Measurements from ENCODE around the gene SDS. TPM values are rescaled to one million over a fixed set of nuclear protein-coding genes. Genes with fewer than 3 reads are reported as not detected.

The SDS gene
- total and polyA plus RNA-seq, 2 of the 13 experiments (the other 11 are each of a cell fraction or from before 2014, with no cell fraction given) = not detected

DNA sequence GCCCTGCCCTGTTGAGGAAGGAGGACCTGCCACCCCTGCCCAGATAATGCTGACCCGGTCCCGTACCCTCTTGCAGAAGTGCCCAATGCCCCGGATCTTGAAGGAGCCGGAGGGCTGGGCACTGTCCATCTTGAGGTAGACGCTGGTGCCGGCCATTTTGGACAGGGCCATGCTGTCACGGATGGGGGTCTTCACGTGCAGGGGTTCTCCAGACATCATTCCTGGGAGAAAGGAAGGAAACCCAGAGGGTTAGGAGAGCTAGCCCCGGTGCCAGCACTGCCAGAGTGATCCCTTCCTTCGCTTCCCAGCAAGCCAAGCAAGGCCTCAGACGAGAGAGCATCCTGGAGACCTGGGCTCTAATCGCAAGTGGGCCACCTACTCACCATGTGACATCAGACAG, 4.2 kb downstream of the SDS start:
- 28% methylated on average over 6 of the region's 12 CpGs for WGBS (ENCODE audit: low lambda C conversion rate)
- Histone ChIP-seq H3K9me3 (ENCODE audit: low read length) (no peaks in the 10 kb centered on the region), H2AFZ (ENCODE audit: low read length) (no peak overlapping the region), H3K4me1 (ENCODE audit: insufficient read depth, low read length) (peaks cover 8% of the 10 kb centered on the region; the same call in 1 of the 2 replicates), H3K4me3 (replicated peaks in 1 of 3; ENCODE audit: insufficient read depth in 1 of 3, low read depth in 2 of 3, low read length in 3 of 3) (no peak overlapping the region), H3K27me3 (ENCODE audit: control insufficient read depth in 1 of 2, insufficient read depth in 2 of 2, low read length in 2 of 2) (peaks cover 3% of the 10 kb centered on the region in 2 experiments; a peak in 2 of 5 replicates), H3K36me3 (replicated peaks in 1 of 2; ENCODE audit: control insufficient read depth in 1 of 2, insufficient read depth in 2 of 2, low read length in 2 of 2) (no peaks in the 10 kb centered on the region), H3K4me2 (ENCODE audit: low read depth, low read length) (no peak overlapping the region), H3K27ac (ENCODE audit: extremely low read length, insufficient read depth, low read length) (no peak overlapping the region), H3K9ac (ENCODE audit: insufficient read depth, low read depth, low read length) (no peak overlapping the region), H3K79me2 (ENCODE audit: insufficient read depth, low read length) (no peaks in the 10 kb centered on the region), H4K20me1 (ENCODE audit: insufficient read depth, low read length) (no peaks in the 10 kb centered on the region)
- ChIA-PET POLR2A (no interaction called here), CTCF (ENCODE audit: low intra/inter-chr PET ratio, low total read pairs) (no interaction called here)
- FAIRE-seq = no peak
- intact Hi-C loops (cut with micrococcal nuclease; ENCODE audit: unreplicated experiment) (no loop called here), in situ Hi-C loops (cut with HindIII; ENCODE audit: extremely low pct_ligation_motif_present, low pct_unique_long_range_greater_than_20kb) (no loop called here)
- no peak for ATAC-seq
- BruUV-seq (replicated peaks) = no TSS peak
- no peak for DNase-seq (ENCODE audit: low spot score)
- TF ChIP-seq MTF1 (CRISPR knock-in tag; IDR thresholded peaks at IDR 0.05) (no peak), YEATS4 (CRISPR knock-in tag; IDR thresholded peaks at IDR 0.05; ENCODE audit: borderline replicate concordance) (no peak), ZNF230 (CRISPR knock-in tag; IDR thresholded peaks at IDR 0.05) (no peak), FOXC1 (CRISPR knock-in tag; IDR thresholded peaks at IDR 0.05; ENCODE audit: borderline replicate concordance) (no peak), AGO1 (IDR thresholded peaks at IDR 0.05; ENCODE audit: low read depth, low read length, poor library complexity, severe bottlenecking) (no peak), HNRNPH1 (optimal IDR thresholded peaks at IDR 0.05; ENCODE audit: low read depth, low read length) (no peak), NR1H2 (CRISPR knock-in tag; IDR thresholded peaks at IDR 0.05; ENCODE audit: borderline replicate concordance, low read depth) (no peak), MYNN (CRISPR knock-in tag; IDR thresholded peaks at IDR 0.05; ENCODE audit: low read depth) (no peak), HMG20A (CRISPR knock-in tag; IDR thresholded peaks at IDR 0.05; ENCODE audit: borderline replicate concordance) (no peak), BRCA1 (CRISPR knock-in tag; IDR thresholded peaks at IDR 0.05) (no peak), SRSF9 (IDR thresholded peaks at IDR 0.05; ENCODE audit: borderline replicate concordance, insufficient read depth, low read depth, low read length, poor library complexity, severe bottlenecking) (no peak)
- TF ChIP-seq, protein P1, sequence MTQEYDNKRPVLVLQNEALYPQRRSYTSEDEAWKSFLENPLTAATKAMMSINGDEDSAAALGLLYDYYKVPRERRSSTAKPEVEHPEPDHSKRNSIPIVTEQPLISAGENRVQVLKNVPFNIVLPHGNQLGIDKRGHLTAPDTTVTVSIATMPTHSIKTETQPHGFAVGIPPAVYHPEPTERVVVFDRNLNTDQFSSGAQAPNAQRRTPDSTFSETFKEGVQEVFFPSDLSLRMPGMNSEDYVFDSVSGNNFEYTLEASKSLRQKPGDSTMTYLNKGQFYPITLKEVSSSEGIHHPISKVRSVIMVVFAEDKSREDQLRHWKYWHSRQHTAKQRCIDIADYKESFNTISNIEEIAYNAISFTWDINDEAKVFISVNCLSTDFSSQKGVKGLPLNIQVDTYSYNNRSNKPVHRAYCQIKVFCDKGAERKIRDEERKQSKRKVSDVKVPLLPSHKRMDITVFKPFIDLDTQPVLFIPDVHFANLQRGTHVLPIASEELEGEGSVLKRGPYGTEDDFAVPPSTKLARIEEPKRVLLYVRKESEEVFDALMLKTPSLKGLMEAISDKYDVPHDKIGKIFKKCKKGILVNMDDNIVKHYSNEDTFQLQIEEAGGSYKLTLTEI (CRISPR knock-in tag; conservative IDR thresholded peaks at IDR 0.05) = no peak
- TF ChIP-seq, protein P2, sequence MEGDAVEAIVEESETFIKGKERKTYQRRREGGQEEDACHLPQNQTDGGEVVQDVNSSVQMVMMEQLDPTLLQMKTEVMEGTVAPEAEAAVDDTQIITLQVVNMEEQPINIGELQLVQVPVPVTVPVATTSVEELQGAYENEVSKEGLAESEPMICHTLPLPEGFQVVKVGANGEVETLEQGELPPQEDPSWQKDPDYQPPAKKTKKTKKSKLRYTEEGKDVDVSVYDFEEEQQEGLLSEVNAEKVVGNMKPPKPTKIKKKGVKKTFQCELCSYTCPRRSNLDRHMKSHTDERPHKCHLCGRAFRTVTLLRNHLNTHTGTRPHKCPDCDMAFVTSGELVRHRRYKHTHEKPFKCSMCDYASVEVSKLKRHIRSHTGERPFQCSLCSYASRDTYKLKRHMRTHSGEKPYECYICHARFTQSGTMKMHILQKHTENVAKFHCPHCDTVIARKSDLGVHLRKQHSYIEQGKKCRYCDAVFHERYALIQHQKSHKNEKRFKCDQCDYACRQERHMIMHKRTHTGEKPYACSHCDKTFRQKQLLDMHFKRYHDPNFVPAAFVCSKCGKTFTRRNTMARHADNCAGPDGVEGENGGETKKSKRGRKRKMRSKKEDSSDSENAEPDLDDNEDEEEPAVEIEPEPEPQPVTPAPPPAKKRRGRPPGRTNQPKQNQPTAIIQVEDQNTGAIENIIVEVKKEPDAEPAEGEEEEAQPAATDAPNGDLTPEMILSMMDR (CRISPR knock-in tag; IDR thresholded peaks at IDR 0.05) = no peak
- TF ChIP-seq, protein P3, sequence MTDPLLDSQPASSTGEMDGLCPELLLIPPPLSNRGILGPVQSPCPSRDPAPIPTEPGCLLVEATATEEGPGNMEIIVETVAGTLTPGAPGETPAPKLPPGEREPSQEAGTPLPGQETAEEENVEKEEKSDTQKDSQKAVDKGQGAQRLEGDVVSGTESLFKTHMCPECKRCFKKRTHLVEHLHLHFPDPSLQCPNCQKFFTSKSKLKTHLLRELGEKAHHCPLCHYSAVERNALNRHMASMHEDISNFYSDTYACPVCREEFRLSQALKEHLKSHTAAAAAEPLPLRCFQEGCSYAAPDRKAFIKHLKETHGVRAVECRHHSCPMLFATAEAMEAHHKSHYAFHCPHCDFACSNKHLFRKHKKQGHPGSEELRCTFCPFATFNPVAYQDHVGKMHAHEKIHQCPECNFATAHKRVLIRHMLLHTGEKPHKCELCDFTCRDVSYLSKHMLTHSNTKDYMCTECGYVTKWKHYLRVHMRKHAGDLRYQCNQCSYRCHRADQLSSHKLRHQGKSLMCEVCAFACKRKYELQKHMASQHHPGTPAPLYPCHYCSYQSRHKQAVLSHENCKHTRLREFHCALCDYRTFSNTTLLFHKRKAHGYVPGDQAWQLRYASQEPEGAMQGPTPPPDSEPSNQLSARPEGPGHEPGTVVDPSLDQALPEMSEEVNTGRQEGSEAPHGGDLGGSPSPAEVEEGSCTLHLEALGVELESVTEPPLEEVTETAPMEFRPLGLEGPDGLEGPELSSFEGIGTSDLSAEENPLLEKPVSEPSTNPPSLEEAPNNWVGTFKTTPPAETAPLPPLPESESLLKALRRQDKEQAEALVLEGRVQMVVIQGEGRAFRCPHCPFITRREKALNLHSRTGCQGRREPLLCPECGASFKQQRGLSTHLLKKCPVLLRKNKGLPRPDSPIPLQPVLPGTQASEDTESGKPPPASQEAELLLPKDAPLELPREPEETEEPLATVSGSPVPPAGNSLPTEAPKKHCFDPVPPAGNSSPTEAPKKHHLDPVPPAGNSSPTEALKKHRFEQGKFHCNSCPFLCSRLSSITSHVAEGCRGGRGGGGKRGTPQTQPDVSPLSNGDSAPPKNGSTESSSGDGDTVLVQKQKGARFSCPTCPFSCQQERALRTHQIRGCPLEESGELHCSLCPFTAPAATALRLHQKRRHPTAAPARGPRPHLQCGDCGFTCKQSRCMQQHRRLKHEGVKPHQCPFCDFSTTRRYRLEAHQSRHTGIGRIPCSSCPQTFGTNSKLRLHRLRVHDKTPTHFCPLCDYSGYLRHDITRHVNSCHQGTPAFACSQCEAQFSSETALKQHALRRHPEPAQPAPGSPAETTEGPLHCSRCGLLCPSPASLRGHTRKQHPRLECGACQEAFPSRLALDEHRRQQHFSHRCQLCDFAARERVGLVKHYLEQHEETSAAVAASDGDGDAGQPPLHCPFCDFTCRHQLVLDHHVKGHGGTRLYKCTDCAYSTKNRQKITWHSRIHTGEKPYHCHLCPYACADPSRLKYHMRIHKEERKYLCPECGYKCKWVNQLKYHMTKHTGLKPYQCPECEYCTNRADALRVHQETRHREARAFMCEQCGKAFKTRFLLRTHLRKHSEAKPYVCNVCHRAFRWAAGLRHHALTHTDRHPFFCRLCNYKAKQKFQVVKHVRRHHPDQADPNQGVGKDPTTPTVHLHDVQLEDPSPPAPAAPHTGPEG (CRISPR knock-in tag; IDR thresholded peaks at IDR 0.05) = no peak
